H1 (cell line): Measurements from ENCODE around the gene UPF2. TPM values are rescaled to one million over a fixed set of nuclear protein-coding genes. Genes with fewer than 3 reads are reported as not detected.

Source experiments
- ATF2 ChIP-seq: IDR thresholded peaks from 2 replicates; pipeline ENCODE4 v1.6.1; 2012; ENCODE audit warnings: low read length, inconsistent platforms
- CHD7 ChIP-seq: fragments of 300-600 bp; sonication (generic); IDR thresholded peaks from 2 replicates; pipeline ENCODE4 v1.7.1; 2012; ENCODE audit warnings: low read length, moderate library complexity, mild to moderate bottlenecking, inconsistent platforms; ENCODE audit not compliant: insufficient replicate concordance
- CTBP2 ChIP-seq: IDR thresholded peaks from 2 replicates; pipeline ENCODE4 v1.7.0; 2011; ENCODE audit warnings: borderline replicate concordance, mild to moderate bottlenecking, moderate library complexity, mixed read lengths, low read length; ENCODE audit not compliant: insufficient read depth, insufficient read length
- MAFK ChIP-seq: IDR thresholded peaks from 2 replicates; pipeline ENCODE4 v1.6.1; 2012; ENCODE audit warnings: low read depth, mild to moderate bottlenecking, improper control_type of control experiment, low read length
- SIRT6 ChIP-seq: IDR thresholded peaks from one replicate; pipeline ENCODE4 v1.7.1; 2012; ENCODE audit warnings: low read length, inconsistent platforms
- polyA plus RNA-seq, 7 experiments: library from polyadenylated mRNA; depleted of rRNA in 3 of 7; stranded (reverse) in 5 of 7; unstranded in 2 of 7; fragments of >200 nt in 5 of 7; fragments of 200-250 nt in 2 of 7; gene quantifications; 1 replicate in 5 of 7; 2 replicates in 1 of 7; 4 replicates in 1 of 7; pipeline versions ENCODE4 v1.2.1 to v1.2.3, GENCODE V29; 2011 to 2013; ENCODE audit warnings: missing spikeins in 2 of 7, mixed read lengths in 2 of 7
- total RNA-seq: library from RNA; stranded (reverse); fragmentation: NEBNext Ultra II Directional; extraction: Animal tissue kit (Norgen Biotek cat#: 25700); gene quantifications from 2 replicates; pipeline ENCODE4 v1.2.1, GENCODE V29; 2021

Gene UPF2
- total and polyA plus RNA-seq, 2 of the 8 experiments (the other 6 are each of a cell fraction or from before 2014, with no cell fraction given) = 6.2 to 32.8 TPM

GRCh38 chr10:11986593-11987216, 55.9 kb downstream of the UPF2 start (continued):
- TF ChIP-seq CHD7 = no peak
- no peak for TF ChIP-seq ATF2
- no peak for TF ChIP-seq SIRT6
- no peak for TF ChIP-seq CTBP2
- no peak for TF ChIP-seq MAFK
